NCI-H1694 treated with DMSO at 0.1 percent for 48 hours (cell line): ENCODE results near the gene SLC51A.

Source experiments
- DNase-seq: peaks from one replicate; lab custom pipeline; 2025; lab: John Stamatoyannopoulos, UW

Gene SLC51A

DNA sequence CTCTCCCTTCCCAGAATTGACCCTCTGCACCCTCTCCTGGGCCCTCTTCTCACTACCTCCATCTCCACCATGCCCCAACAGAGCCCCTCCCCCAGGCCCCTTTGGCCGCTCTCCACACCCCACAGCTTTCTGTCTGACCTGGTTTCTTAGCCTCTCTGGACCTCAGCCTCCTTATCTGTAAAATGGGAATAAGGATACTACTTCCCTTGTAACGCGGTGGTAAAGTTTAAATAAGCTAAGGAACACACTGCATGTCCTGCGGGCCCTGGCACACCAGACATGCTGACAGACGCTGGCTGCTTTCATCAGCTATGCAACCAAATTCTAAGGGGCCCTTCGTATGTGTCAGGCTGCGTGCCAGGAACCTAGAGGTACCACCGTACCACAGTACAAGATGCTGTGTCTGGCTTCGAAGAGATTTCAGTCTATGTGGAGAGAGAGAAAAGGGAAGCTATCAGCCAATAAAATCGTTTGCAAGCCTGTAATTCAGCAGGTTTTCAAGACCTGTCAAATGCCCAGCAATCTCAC lies 777 bp upstream of the SLC51A start:
- no peak for DNase-seq

DNA sequence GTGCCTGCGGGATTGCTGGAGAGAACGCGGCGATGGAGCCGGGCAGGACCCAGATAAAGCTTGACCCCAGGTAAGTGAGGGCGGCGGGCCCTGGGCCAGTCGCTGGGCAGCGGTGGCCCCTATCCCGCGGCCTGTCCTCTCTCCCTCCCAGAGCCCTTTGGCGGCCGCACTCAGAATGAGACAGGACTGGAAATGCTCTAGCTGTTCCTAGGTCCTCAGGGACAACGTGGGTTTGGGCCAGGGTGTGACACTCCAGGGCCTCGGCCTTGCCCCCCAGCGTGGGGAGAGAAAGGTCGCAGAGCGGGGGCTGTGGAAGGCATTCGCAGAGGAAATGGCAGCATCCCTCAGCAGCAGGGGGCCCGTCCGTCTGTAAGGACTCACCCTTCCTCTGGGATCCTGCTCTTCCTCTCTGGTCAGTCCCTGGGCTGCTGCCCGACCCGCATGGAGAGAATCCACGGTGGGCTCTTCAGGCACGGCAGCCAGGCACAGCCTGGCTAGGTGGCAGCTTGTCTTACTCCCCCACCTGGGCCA lies 412 bp downstream of the SLC51A start:
- DNase-seq: no peak

DNA sequence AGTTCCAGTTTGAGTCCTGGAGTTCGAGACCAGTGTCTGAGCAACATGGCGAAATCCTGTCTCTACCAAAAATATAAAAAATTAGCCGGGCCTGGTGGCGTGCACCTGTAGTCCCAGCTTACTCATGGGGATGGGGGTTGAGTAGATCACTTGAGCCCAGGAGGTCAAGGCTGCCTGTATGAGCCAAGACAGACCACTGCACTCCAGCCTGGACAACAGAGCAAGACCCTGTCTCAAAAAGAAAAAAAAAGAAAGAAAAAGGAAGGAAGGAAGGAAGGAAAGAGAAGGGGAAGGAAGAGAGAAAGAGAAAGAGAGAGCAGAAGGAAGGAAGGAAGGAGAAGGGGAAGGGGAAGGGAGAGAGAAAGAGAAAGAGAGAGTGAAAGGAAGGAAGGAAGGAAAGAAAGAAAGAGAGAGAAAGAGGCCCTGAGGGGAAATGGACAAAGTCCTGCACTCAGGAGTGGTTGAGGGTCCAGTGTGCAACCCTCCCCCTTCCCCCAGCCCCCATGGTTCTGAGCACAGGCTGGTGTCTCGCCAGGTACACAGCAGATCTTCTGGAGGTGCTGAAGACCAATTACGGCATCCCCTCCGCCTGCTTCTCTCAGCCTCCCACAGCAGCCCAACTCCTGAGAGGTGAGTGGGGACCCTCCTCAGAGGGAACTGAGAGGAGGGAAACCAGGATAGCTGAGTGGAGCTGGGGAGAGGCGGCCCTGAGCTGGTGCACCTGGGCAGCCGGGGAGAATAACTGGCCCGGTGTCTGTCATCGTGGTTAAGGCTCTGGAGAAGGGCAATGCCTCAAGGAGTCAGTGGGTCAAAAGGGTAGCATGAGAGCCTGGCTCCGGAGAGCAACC lies 1.2 kb downstream of the SLC51A start:
- no peak for DNase-seq

GRCh38 chr3:196218155-196218712 lies 1.9 kb downstream of the SLC51A start:
- no peak for DNase-seq

DNA sequence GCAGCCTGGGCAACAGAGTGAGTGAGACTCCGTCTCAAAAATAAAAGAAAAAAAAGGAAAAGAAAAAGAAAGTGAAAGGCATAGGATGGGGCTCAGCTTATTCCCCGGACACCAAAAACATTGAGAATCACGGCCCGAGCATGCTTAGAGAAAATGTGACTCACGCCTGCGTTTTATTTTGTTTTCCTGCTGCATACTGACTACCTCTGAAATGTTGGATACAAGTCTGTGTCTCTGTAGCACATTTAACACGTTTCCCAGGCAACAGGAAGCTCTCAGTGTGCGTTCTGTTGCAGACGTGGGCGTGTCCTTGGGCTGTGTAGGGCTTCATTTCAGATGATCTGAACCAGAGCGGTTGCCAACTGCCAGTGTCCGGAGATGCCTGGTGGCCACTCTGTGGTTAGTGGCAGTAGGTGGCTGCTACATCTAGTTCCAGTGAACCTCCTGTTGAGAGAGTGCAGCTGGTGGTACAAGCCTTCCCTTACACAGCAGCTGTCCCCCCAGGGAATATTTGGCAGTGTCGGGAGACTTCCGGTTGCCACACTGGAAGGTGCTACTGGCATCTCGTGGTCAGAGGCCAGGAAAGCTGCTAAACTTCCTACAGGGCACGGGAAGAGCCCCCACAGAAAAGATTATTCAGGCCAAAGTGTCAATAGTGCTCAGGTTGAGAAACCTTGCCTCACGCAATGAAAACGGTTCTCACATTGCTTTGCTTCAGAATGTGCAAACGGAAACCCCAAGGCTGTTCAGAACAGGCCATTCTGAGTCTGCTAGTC lies 3.0 kb downstream of the SLC51A start:
- DNase-seq: peak; percentile 37

DNA sequence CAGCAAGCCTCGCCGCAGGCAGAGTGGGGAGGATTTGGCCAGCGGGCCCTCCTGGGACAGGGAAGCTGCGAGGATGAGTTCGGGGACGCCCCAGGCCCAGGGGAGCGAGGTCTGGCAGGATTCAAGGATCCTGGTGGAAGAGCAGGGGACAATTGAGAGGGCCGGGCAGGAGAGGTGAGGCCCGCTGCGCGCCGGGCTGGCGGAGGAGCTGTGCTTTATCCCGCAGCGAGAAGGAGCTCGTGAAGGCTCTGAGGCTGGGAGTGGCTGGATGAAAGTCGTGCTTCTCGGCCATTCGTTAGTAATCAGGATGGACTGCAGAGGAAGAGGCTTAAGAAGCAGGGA lies 3.6 kb downstream of the SLC51A start:
- DNase-seq: no peak

- DNase-seq: no peak
Measured at GRCh38 chr3:196220587-196220986, 4.3 kb downstream of the SLC51A start.

GRCh38 chr3:196220991-196221390 lies 4.7 kb downstream of the SLC51A start:
- DNase-seq: no peak

DNA sequence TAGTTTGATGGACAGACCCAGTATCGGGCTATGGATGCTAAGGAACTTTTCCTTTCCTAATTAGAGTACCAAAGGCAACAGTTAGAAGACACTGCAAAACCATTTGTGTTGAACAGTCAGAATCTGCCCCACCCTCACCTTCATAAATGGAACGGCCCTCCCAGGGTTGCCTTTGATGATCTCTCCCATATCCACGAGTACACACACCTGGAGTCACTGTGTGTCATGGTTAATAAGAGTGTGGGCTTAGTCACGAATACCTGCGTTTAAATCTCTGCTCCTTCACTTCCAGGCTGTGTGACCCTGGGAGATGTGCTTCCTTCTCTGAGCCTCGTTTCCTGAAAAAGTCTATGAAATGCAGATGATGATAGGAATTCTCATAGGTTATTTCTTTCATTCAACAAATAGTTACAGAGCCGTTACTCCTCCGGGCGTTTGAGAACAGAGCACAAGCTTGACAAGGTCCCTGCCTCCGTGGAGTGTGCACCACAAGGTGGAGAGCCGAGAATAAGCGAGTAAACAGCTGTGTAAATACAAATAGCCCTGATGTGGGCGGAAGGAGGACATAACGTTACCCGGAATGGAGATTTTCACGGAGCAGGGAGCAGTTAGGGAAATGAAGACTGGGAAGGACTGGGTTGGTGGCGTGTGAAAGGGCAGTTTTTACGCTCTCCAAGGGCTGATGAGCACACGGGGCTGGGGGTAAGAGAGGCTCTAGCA lies 6.7 kb downstream of the SLC51A start:
- no peak for DNase-seq

GRCh38 chr3:196225086-196225485 lies 8.8 kb downstream of the SLC51A start:
- no peak for DNase-seq

GRCh38 chr3:196225763-196226364 lies 9.5 kb downstream of the SLC51A start:
- no peak for DNase-seq

- no peak for DNase-seq
Measured at GRCh38 chr3:196227121-196227561, 10.8 kb downstream of the SLC51A start.

DNA sequence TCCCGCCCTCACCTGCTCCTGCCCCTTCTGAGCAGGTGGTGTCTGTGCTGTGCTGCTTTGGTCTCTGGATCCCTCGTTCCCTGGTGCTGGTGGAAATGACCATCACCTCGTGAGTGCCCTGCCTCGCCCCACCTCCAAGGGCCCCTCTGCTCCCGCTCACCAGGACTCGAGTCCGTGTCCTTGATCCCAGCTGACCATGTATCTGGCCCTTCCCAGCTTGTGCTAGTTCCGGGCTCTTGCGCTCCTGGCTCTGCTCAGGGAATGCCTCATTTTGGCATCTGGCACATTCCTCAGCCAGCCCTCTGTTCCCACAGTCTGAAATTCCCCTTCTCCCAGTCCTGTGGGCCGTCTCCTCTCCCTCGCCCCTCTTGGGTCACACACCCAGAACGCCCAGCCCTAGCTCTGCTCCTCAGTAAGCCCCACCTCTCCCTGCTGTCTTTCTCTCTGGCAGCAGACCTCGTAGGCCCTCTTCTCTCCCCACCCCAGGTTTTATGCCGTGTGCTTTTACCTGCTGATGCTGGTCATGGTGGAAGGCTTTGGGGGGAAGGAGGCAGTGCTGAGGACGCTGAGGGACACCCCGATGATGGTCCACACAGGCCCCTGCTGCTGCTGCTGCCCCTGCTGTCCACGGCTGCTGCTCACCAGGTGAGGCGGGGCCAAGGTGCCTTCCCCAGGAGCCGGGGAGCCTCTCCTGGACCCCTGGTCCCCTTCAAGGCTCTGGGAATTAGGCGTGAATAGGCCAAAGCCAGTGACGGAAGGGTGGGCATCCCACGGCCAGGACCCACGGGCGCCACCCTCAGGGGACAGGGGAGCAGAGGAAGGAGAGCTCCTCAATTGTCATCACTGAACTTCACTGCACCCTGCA lies 11.5 kb downstream of the SLC51A start:
- no peak for DNase-seq

GRCh38 chr3:196232154-196232881 lies 16.0 kb downstream of the SLC51A start:
- no peak for DNase-seq

- no peak for DNase-seq
Measured at GRCh38 chr3:196232882-196233251, 16.5 kb downstream of the SLC51A start.

GRCh38 chr3:196235452-196236122 lies 19.3 kb downstream of the SLC51A start:
- DNase-seq: no peak

- DNase-seq: no peak
Measured at GRCh38 chr3:196236223-196236622, 19.9 kb downstream of the SLC51A start.

DNA sequence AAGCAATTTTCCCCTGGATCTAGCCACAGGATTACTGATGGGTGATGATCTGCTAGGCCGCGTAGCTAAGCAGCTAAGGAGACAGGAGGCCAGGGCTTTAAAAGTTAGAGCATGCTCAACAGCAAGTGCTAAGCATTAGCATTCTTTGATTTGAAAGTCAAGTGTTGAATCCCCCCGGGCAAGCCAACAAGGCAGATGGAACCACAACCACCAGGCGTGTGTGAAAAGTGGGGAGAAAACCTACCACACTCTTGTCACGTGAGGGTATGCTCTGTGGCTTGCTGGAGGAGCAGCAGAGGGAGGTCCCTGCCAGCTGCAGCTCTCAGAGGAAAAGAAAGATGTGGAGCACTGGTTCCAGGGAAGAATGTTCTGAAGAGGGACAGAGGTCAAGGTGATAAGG lies 20.9 kb downstream of the SLC51A start:
- no peak for DNase-seq
